A673 (cell line): ENCODE results near the gene KCNK16. TPM values are rescaled to one million over a fixed set of nuclear protein-coding genes. Genes with fewer than 3 reads are reported as not detected.

Experiments used
- BruUV-seq: library from RNA; stranded (reverse); fragments of 400-500 nt; replicated peaks from 2 replicates; lab custom pipeline; 2021; lab: Mats Ljungman, UMichigan
- CTCF ChIA-PET: fragments of 300-600 bp; sonication (Branson Sonifier 250); formaldehyde crosslinking; loops from one replicate; lab custom pipeline; 2022; ENCODE audit warnings: antibody characterized with exemption; lab: Charles Lee
- POLR2A ChIA-PET: fragments of 300-600 bp; sonication (Branson Sonifier 250); formaldehyde crosslinking; loops from one replicate; lab custom pipeline; 2022; ENCODE audit warnings: antibody characterized with exemption; ENCODE audit not compliant: low non-redundant PET; lab: Charles Lee
- DNase-seq: peaks from one replicate; pipeline ENCODE4 v3.0.0-alpha.2; 2015; ENCODE audit warnings: low spot score
- H3K27ac ChIP-seq: fragments of 200-600 bp; sonication (generic); 2 replicates; pipeline ENCODE4 v1.5.1; 2016; ENCODE audit warnings: mixed run types, low read depth, mild to moderate bottlenecking, mixed read lengths, antibody characterized with exemption, low read length; ENCODE audit not compliant: poor library complexity, severe bottlenecking
- H3K27me3 ChIP-seq: fragments of 200-600 bp; sonication (generic); replicated peaks from 2 replicates; pipeline ENCODE4 v1.6.1; 2017; ENCODE audit warnings: mixed run types, low read depth, mild to moderate bottlenecking, mixed read lengths, antibody characterized with exemption, low read length; ENCODE audit not compliant: insufficient read depth, poor library complexity
- H3K36me3 ChIP-seq: fragments of 200-600 bp; sonication (generic); 2 replicates; pipeline ENCODE4 v1.6.1; 2016; ENCODE audit warnings: mixed run types, mild to moderate bottlenecking, mixed read lengths, antibody characterized with exemption, low read length; ENCODE audit not compliant: insufficient read depth, poor library complexity, severe bottlenecking
- H3K4me1 ChIP-seq: fragments of 200-600 bp; sonication (generic); 2 replicates; pipeline ENCODE4 v1.6.1; 2017; ENCODE audit warnings: mixed run types, mild to moderate bottlenecking, mixed read lengths, antibody characterized with exemption, low read length; ENCODE audit not compliant: insufficient read depth, poor library complexity, severe bottlenecking
- H3K4me3 ChIP-seq: fragments of 200-600 bp; sonication (generic); 2 replicates; pipeline ENCODE4 v1.5.1; 2016; ENCODE audit warnings: low read depth, mixed run types, mild to moderate bottlenecking, mixed read lengths, low read length; ENCODE audit not compliant: poor library complexity, severe bottlenecking
- H3K9me3 ChIP-seq: fragments of 200-600 bp; sonication (generic); 2 replicates; pipeline ENCODE4 v1.6.1; 2016; ENCODE audit warnings: mixed run types, low read depth, mild to moderate bottlenecking, mixed read lengths, antibody characterized with exemption, low read length; ENCODE audit not compliant: poor library complexity, severe bottlenecking
- EZH2 ChIP-seq: fragments of 200-600 bp; sonication (generic); IDR thresholded peaks from 2 replicates; pipeline ENCODE4 v1.6.1; 2017; ENCODE audit warnings: borderline replicate concordance, low read depth, mild to moderate bottlenecking, mixed read lengths, antibody characterized with exemption, low read length; ENCODE audit not compliant: poor library complexity, severe bottlenecking
- intact Hi-C: fragments of 100-400 bp; cut with micrococcal nuclease; formaldehyde crosslinking; loops from one replicate; pipeline ENCODE4 v1.10.0; 2022; ENCODE audit not compliant: unreplicated experiment
- total RNA-seq: library from RNA; stranded (reverse); gene quantifications from 2 replicates; pipeline ENCODE4 v1.2.3, GENCODE V29; 2021
- TF ChIP-seq, protein P1 (sequence below): fragments of 300-800, 200-600 bp; sonication (generic); conservative IDR thresholded peaks from 2 replicates; pipeline ENCODE4 v1.5.1; 2017; ENCODE audit warnings: low read depth, mild to moderate bottlenecking, antibody characterized with exemption, low read length, moderate library complexity, mixed read lengths

The KCNK16 gene
- total RNA-seq, 1 experiment from 2014 or later: not detected

DNA sequence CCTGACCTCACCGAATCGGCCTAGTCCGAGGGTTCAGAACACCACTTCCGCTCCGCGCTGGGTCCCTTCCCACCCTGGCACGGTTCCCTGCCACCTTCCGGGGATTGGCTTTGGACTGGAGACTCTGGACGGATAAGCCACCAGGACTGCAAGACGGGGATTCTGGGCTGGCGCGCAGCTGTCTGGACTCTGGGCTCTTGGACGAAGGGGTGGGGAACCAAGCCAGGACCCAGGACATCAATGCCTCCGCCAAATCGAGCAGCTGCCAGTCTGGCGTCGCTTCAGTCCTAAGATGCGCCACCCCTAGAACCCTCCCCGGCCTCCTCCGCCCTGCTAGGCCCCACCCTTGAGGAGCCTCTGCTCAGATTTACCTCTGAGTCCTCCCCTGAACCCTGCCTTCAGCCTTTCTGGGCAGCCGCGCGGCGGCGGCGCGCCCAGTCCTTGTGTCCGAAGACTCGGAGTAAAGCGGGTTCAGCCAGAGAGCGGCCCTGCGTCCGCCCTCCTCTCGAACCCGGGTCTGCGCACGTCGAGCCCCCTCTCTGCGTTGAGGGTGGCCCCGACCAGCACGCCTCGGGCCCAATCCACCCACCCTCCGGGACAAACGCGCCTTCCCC, 9.5 kb downstream of the KCNK16 start:
- Histone ChIP-seq H3K4me1 (no peaks in the 10 kb centered on the region), H3K27ac (no peak overlapping the region), H3K27me3 (peaks cover 61% of the 10 kb centered on the region), H3K36me3 (no peaks in the 10 kb centered on the region), H3K4me3 (no peak overlapping the region), H3K9me3 (no peaks in the 10 kb centered on the region)
- ChIA-PET CTCF (no interaction called here), POLR2A (no interaction called here)
- intact Hi-C loops: no loop called here
- TF ChIP-seq, protein P1, sequence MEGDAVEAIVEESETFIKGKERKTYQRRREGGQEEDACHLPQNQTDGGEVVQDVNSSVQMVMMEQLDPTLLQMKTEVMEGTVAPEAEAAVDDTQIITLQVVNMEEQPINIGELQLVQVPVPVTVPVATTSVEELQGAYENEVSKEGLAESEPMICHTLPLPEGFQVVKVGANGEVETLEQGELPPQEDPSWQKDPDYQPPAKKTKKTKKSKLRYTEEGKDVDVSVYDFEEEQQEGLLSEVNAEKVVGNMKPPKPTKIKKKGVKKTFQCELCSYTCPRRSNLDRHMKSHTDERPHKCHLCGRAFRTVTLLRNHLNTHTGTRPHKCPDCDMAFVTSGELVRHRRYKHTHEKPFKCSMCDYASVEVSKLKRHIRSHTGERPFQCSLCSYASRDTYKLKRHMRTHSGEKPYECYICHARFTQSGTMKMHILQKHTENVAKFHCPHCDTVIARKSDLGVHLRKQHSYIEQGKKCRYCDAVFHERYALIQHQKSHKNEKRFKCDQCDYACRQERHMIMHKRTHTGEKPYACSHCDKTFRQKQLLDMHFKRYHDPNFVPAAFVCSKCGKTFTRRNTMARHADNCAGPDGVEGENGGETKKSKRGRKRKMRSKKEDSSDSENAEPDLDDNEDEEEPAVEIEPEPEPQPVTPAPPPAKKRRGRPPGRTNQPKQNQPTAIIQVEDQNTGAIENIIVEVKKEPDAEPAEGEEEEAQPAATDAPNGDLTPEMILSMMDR: no peak
- TF ChIP-seq EZH2: no peak
- no TSS peak for BruUV-seq
- no peak for DNase-seq

DNA sequence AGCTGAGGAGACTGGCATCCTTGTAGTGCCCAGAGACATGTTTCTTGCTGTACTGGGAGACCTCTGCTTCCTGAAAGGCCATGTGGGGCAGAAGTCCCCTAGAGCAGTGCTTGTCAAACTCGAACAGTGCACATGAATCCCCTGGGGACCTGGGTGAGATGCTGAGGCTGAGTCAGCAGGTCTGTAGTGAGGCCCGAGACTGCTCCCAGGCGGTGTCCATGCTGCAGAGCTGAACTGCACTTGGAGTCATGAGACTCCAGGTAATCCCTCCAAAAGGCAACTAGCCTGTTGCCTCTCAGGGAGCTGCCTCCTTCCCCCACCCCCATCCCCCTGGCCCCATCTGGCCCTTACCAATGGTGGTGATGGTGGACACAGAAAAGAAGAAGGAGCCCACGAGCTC, 12.0 kb downstream of the KCNK16 start:
- intact Hi-C loops: loop anchor here (1.0 kb wide), 1 partner anchor 144 kb away; no protein-coding TSS in a partner anchor
- no peaks in the 10 kb centered on the region for H3K9me3 ChIP-seq
- H3K36me3 ChIP-seq: no peaks in the 10 kb centered on the region
- no peak overlapping the region for H3K27ac ChIP-seq
- no TSS peak for BruUV-seq
- ChIA-PET CTCF (interaction anchor here (0.8 to 1.3 kb wide), 2 partner anchors 145 to 313 kb away, joined by 4 to 5 read pairs; no protein-coding TSS in a partner anchor), POLR2A (no interaction called here)
- no peak overlapping the region for H3K4me3 ChIP-seq
- no peak for DNase-seq
- H3K4me1 ChIP-seq: no peaks in the 10 kb centered on the region
- TF ChIP-seq EZH2: no peak
- TF ChIP-seq, protein P1: no peak
- peaks cover 45% of the 10 kb centered on the region for H3K27me3 ChIP-seq

DNA sequence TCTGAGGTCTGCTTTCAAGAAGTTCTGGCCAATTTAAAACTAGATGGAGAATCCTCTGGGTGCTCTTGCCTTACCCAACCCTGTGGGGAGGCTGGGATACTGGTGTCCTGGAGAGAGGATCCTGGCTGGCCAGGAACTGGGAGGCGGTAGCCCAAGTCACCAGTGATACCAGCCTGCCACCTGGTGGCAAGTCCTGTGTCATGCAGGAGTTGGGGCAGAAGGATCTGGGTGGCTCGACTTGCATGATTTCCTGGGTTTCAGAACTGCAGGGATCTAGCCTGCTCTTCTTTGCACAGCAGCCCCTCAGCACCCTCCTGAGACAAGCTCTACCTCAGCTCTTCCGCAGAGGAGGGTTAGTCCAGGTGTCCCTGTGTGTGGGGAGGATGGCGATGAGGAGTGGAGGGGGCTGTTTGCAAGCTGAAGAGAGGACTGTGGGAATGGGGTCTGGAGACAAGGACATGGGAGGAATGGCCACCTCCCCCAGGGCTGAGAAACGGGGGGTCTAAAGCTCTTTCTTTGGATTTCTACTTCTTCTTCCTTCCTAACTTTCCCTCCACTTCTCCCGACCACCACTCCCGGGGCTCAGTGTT, 12.5 kb downstream of the KCNK16 start:
- Histone ChIP-seq H3K9me3 (no peaks in the 10 kb centered on the region), H3K4me1 (no peaks in the 10 kb centered on the region), H3K27me3 (peaks cover 40% of the 10 kb centered on the region), H3K27ac (no peak overlapping the region), H3K4me3 (no peak overlapping the region), H3K36me3 (no peaks in the 10 kb centered on the region)
- peak; percentile 75 for DNase-seq
- TF ChIP-seq, protein P1: peak; percentile 92
- no peak for TF ChIP-seq EZH2
- BruUV-seq: no TSS peak
- ChIA-PET POLR2A (no interaction called here), CTCF (interaction anchor here (0.7 to 1.3 kb wide), 3 partner anchors 144 to 313 kb away, joined by 3 to 5 read pairs (median 4); no protein-coding TSS in a partner anchor)
- intact Hi-C loops: loop anchor here (1.0 kb wide), 1 partner anchor 144 kb away; no protein-coding TSS in a partner anchor
